Activated CD8-positive, alpha-beta T cell treated with anti-CD3 and anti-CD28 coated beads, Interleukin-2, amount 10 ng/mL, durations not matched to agents 7 days and 5 days (primary cell): ENCODE data around the gene TRPM3. TPM values are rescaled to one million over a fixed set of nuclear protein-coding genes. Genes with fewer than 3 reads are reported as not detected.
A peak's percentile ranks its signal among the peaks of the same experiment; 100 is the strongest.

ENCODE experiments used
- ATAC-seq: fragments of 150-1000 bp; cut with Tn5 transposase; one replicate; pipeline ENCODE4 v1.10.0; 2021; ENCODE audit warnings: moderate library complexity
- CTCF ChIA-PET: fragments of 350-600 bp; sonication (Branson Sonifier 250); formaldehyde crosslinking; loops from one replicate; lab custom pipeline; 2021; ENCODE audit warnings: antibody characterized with exemption; lab: Charles Lee
- POLR2A ChIA-PET: fragments of 350-600 bp; sonication (Branson Sonifier 250); formaldehyde crosslinking; loops from one replicate; lab custom pipeline; 2021; ENCODE audit warnings: antibody characterized with exemption; lab: Charles Lee
- DNase-seq: peaks from one replicate; pipeline ENCODE4 v3.0.0-alpha.2; 2020
- H3K27ac Mint-ChIP-seq: one replicate; pipeline ENCODE4 v1.8.0; 2021; ENCODE audit warnings: mild to moderate bottlenecking, mixed read lengths
- H3K27me3 Mint-ChIP-seq: one replicate; pipeline ENCODE4 v1.8.0; 2021; ENCODE audit warnings: low read depth, mixed read lengths
- H3K36me3 Mint-ChIP-seq: one replicate; pipeline ENCODE4 v1.8.0; 2021; ENCODE audit warnings: low read depth, mixed read lengths
- H3K4me1 Mint-ChIP-seq: one replicate; pipeline ENCODE4 v1.8.0; 2021; ENCODE audit warnings: low read depth, mixed read lengths
- H3K4me3 Mint-ChIP-seq: one replicate; pipeline ENCODE4 v1.8.0; 2021; ENCODE audit warnings: mild to moderate bottlenecking, mixed read lengths
- H3K9me3 Mint-ChIP-seq: one replicate; pipeline ENCODE4 v1.8.0; 2022; ENCODE audit warnings: mixed read lengths; ENCODE audit not compliant: insufficient read depth
- total RNA-seq, 2 experiments: library from RNA; stranded (reverse); gene quantifications; one replicate each; pipeline ENCODE4 v1.2.3, GENCODE V29; 2021

Gene TRPM3
- total RNA-seq, 2 experiments from 2014 or later, result not detected

DNA sequence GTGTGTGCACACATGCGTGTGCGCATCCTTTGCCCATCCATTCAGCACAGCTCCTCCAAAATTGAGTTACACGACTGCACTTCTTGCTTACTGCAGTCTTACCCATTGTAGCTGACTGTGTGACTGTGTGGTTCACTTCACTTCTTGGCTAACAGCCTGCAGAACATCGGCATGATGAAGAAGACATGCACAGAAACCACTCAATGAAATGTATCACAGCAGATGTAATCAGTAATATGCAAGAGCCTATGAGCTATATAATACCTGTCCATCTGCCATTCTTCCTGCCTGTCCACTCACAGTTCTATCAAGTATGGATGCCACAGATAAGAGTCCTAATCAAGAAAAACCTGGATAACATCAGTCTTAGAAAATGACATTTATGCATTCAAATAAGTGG, 83.9 kb downstream of the TRPM3 start:
- no peak overlapping the region for H3K27ac Mint-ChIP-seq
- no peaks in the 10 kb centered on the region for H3K36me3 Mint-ChIP-seq
- DNase-seq, result no peak
- no peaks in the 10 kb centered on the region for H3K9me3 Mint-ChIP-seq
- no peaks in the 10 kb centered on the region for H3K27me3 Mint-ChIP-seq
- POLR2A ChIA-PET, result no interaction called here
- CTCF ChIA-PET, result no interaction called here
- no peak for ATAC-seq
- H3K4me1 Mint-ChIP-seq, result no peaks in the 10 kb centered on the region
- H3K4me3 Mint-ChIP-seq, result no peak overlapping the region

DNA sequence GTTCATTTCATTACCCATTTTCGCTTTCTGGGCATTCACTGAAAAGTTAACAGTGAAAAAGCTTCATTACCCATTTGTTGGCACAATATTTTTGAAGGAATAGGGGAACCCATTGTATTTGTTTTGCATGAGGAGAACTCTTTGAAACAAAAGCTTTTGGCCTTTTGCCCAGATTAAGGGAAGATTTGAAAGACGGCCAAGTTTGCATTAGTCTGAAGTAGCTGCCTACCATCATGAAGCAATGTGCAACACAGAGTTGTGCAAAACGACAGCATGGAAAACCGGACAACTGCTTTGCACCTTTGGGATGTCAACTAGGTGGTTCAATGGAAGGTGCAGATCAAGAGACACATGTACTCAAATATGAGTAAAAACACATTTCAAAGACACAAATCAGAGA, 84.9 kb downstream of the TRPM3 start:
- H3K4me3 Mint-ChIP-seq, result no peak overlapping the region
- H3K27ac Mint-ChIP-seq, result no peak overlapping the region
- H3K36me3 Mint-ChIP-seq, result no peaks in the 10 kb centered on the region
- H3K9me3 Mint-ChIP-seq, result no peaks in the 10 kb centered on the region
- H3K27me3 Mint-ChIP-seq, result no peaks in the 10 kb centered on the region
- no peaks in the 10 kb centered on the region for H3K4me1 Mint-ChIP-seq
- ChIA-PET POLR2A (no interaction called here), CTCF (no interaction called here)
- ATAC-seq, result no peak
- no peak for DNase-seq

DNA sequence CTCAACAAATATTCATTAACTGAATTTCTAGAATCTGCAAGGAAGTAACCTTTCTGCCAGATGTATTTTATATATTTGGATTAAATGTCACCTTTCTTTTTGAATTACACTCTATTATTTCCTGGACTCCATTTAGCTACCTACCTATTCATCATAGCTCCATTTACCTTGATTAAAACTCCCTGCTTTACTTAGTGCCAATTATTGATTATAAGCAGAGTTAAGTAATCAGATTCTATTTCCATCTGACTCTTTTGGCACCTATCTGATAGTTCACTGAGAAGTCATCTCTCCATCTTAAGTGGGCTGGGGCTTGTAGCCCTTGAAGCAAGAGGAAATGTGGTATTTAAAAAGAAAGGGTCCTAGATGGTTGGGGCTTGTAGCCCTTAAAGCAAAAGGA, 88.6 kb downstream of the TRPM3 start:
- H3K4me3 Mint-ChIP-seq, result no peak overlapping the region
- CTCF ChIA-PET, result no interaction called here
- H3K4me1 Mint-ChIP-seq, result no peaks in the 10 kb centered on the region
- DNase-seq (no peak), ATAC-seq (no peak)
- POLR2A ChIA-PET, result no interaction called here
- H3K36me3 Mint-ChIP-seq, result no peaks in the 10 kb centered on the region
- no peaks in the 10 kb centered on the region for H3K9me3 Mint-ChIP-seq
- no peak overlapping the region for H3K27ac Mint-ChIP-seq
- no peaks in the 10 kb centered on the region for H3K27me3 Mint-ChIP-seq

DNA sequence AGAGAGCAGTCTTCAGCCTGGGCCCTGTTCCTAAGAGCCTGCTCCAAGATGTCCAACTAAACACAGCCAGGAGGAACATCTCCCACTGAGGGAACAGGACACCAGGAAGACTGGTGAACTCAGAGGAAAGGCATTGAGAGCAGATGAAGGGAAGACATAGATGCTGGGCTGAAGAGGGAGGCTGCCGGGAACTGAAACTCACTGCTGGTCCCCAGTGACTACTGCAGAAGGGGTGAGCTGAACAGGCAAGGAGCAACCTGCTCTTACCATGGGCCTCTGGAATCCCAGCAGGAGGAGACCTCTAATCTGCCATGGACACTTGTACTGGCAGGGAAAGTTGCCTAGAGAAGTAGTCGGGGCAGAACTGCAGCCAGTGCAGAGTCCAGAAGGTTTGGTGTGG, 95.7 kb downstream of the TRPM3 start:
- Mint-ChIP-seq H3K4me1 (no peaks in the 10 kb centered on the region), H3K36me3 (no peaks in the 10 kb centered on the region), H3K27ac (no peak overlapping the region), H3K9me3 (no peaks in the 10 kb centered on the region), H3K27me3 (no peaks in the 10 kb centered on the region), H3K4me3 (no peak overlapping the region)
- ChIA-PET POLR2A (no interaction called here), CTCF (no interaction called here)
- ATAC-seq (no peak), DNase-seq (no peak)

GRCh38 chr9:71025201-71025600, 96.2 kb downstream of the TRPM3 start:
- ATAC-seq (no peak), DNase-seq (no peak)
- Mint-ChIP-seq H3K36me3 (no peaks in the 10 kb centered on the region), H3K4me3 (no peak overlapping the region), H3K4me1 (no peaks in the 10 kb centered on the region), H3K9me3 (no peaks in the 10 kb centered on the region), H3K27me3 (no peaks in the 10 kb centered on the region), H3K27ac (no peak overlapping the region)
- ChIA-PET POLR2A (no interaction called here), CTCF (no interaction called here)

DNA sequence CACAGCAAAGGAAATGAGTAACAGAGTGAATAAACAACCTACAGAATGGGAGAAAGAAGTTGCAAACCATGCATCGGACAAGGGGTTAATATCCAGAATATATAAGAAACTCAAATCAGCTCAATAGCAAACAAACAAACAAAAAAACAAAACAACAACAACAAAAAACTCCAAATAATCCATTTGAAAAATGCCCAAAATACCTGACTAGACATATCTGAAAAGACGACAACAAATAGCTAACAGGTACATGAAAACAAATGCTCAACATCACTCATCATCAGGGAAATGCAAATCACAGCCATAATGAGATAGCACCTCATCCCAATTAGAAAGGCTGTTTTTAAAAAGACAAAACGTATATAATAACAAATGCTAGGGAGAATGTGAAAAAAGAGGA, 111.2 kb downstream of the TRPM3 start:
- H3K36me3 Mint-ChIP-seq, result no peaks in the 10 kb centered on the region
- ChIA-PET POLR2A (no interaction called here), CTCF (no interaction called here)
- no peak overlapping the region for H3K4me3 Mint-ChIP-seq
- H3K9me3 Mint-ChIP-seq, result peaks cover 9% of the 10 kb centered on the region
- no peak overlapping the region for H3K27ac Mint-ChIP-seq
- H3K4me1 Mint-ChIP-seq, result no peaks in the 10 kb centered on the region
- no peak for DNase-seq
- ATAC-seq, result no peak
- H3K27me3 Mint-ChIP-seq, result no peaks in the 10 kb centered on the region

GRCh38 chr9:71005456-71005855, 116.0 kb downstream of the TRPM3 start:
- Mint-ChIP-seq H3K4me3 (no peak overlapping the region), H3K36me3 (no peaks in the 10 kb centered on the region), H3K4me1 (no peaks in the 10 kb centered on the region), H3K9me3 (peaks cover 11% of the 10 kb centered on the region), H3K27ac (no peak overlapping the region), H3K27me3 (no peaks in the 10 kb centered on the region)
- CTCF ChIA-PET, result no interaction called here
- POLR2A ChIA-PET, result no interaction called here
- ATAC-seq (no peak), DNase-seq (no peak)

DNA sequence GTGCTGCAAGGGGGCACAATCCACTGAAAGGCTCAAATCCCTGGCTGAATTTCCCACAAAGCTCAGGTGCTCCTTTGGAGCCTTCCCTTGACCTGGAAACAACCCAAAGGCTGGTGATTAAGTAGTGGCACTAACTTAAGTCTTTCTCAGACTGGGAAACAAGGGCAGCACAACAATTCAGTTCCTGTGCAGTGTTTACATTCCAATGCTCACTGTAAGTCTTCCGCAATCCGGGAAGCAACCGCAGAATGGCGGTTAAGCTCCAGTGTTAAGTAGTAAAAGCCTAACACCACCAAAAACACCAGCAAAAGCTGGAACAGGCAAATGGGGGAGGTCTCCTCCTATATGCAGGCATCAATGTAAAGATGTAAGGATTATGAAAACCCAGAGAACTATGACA, 117.2 kb downstream of the TRPM3 start:
- DNase-seq (no peak), ATAC-seq (no peak)
- H3K4me1 Mint-ChIP-seq, result no peaks in the 10 kb centered on the region
- POLR2A ChIA-PET, result no interaction called here
- no peak overlapping the region for H3K4me3 Mint-ChIP-seq
- H3K27me3 Mint-ChIP-seq, result no peaks in the 10 kb centered on the region
- H3K9me3 Mint-ChIP-seq, result peaks cover 11% of the 10 kb centered on the region
- no peak overlapping the region for H3K27ac Mint-ChIP-seq
- H3K36me3 Mint-ChIP-seq, result no peaks in the 10 kb centered on the region
- CTCF ChIA-PET, result no interaction called here

- Mint-ChIP-seq H3K27ac (no peak overlapping the region), H3K4me1 (no peaks in the 10 kb centered on the region), H3K9me3 (peaks cover 11% of the 10 kb centered on the region), H3K4me3 (no peak overlapping the region), H3K36me3 (no peaks in the 10 kb centered on the region), H3K27me3 (no peaks in the 10 kb centered on the region)
- DNase-seq (no peak), ATAC-seq (no peak)
- CTCF ChIA-PET, result no interaction called here
- POLR2A ChIA-PET, result no interaction called here
Observed at GRCh38 chr9:71003346-71003745, 118.1 kb downstream of the TRPM3 start.

DNA sequence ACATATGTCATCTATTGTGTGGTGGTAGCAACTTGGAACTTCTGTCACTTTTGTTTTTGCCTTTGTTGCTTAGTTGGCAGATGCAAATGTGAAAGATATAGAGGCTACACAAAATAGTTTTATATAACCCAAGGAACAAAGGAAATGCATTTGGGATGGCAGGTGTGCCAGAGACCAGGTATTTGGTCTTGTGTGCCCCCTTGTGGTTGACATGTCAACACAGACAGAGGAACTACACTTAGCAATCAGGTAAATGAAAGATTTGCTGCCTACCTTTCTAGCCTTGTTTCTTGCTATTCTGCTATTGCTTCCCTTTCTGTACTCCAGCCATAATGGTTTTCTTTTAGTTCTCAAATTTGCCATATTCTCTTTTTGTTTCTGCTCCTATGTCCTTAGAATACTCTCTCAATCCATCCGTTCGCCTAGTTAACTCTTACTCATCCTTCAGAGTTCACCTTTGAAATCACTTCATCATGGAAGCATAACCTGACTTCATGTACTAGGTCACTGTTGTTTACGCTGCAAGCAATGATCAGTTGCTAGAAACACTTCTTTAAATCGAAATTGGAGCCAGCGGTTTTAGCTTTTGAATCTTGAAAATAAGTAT, 119.5 kb downstream of the TRPM3 start:
- Mint-ChIP-seq H3K9me3 (peaks cover 11% of the 10 kb centered on the region), H3K4me3 (no peak overlapping the region), H3K27ac (no peak overlapping the region), H3K36me3 (no peaks in the 10 kb centered on the region), H3K27me3 (no peaks in the 10 kb centered on the region), H3K4me1 (no peaks in the 10 kb centered on the region)
- ChIA-PET POLR2A (no interaction called here), CTCF (interaction anchor here (1.6 kb wide), 1 partner anchor 362 kb away, joined by 6 read pairs; no protein-coding TSS in a partner anchor)
- ATAC-seq (no peak), DNase-seq (peak; percentile 26)

GRCh38 chr9:70998962-70999361, 122.5 kb downstream of the TRPM3 start:
- H3K27ac Mint-ChIP-seq, result no peak overlapping the region
- no peaks in the 10 kb centered on the region for H3K36me3 Mint-ChIP-seq
- no peaks in the 10 kb centered on the region for H3K9me3 Mint-ChIP-seq
- H3K27me3 Mint-ChIP-seq, result no peaks in the 10 kb centered on the region
- ChIA-PET POLR2A (no interaction called here), CTCF (no interaction called here)
- no peak for DNase-seq
- no peak for ATAC-seq
- H3K4me1 Mint-ChIP-seq, result no peaks in the 10 kb centered on the region
- no peak overlapping the region for H3K4me3 Mint-ChIP-seq

DNA sequence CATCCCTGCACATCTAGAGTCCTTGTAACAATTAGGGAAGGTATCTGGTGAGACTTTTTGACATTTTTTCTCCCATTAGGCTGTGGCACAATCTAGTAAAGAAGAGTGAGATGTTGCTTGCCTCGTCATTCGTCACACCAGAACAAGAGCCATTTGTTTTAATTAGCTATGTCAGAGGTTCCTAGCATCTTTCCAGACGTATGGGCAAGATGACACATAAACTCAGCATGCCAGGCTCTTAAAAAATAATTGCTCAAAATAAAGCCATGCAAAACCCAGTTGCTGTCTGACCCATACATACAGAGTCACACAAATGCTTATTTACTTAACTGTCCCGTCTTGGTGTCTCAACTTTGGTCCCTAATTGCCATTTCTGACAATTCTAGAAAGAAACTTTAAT, 125.9 kb downstream of the TRPM3 start:
- ChIA-PET CTCF (no interaction called here), POLR2A (no interaction called here)
- no peaks in the 10 kb centered on the region for H3K4me1 Mint-ChIP-seq
- no peaks in the 10 kb centered on the region for H3K9me3 Mint-ChIP-seq
- H3K4me3 Mint-ChIP-seq, result no peak overlapping the region
- no peaks in the 10 kb centered on the region for H3K27me3 Mint-ChIP-seq
- no peak for DNase-seq
- H3K27ac Mint-ChIP-seq, result no peak overlapping the region
- no peak for ATAC-seq
- H3K36me3 Mint-ChIP-seq, result no peaks in the 10 kb centered on the region

DNA sequence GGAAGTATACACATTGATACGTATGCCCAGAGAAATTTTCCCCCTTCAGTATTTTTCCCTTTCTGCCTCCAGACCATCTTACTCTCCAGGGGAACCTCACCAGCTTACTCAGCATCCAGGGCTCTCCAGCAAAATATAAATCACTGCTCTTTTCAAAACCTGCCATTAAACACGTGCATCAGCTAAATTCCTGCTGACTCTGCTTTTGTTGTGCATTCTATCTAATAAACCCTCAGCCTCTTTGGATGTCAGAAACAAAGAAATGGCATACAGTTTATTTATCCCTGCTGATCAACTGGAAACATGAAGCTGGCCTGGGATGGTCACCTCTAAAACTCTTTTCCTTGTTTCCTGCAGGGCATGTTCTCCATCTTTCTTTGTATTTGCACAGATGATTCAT, 126.8 kb downstream of the TRPM3 start:
- DNase-seq (no peak), ATAC-seq (no peak)
- Mint-ChIP-seq H3K36me3 (no peaks in the 10 kb centered on the region), H3K27ac (no peak overlapping the region), H3K9me3 (no peaks in the 10 kb centered on the region), H3K27me3 (no peaks in the 10 kb centered on the region), H3K4me3 (no peak overlapping the region), H3K4me1 (no peaks in the 10 kb centered on the region)
- ChIA-PET CTCF (no interaction called here), POLR2A (no interaction called here)
